DOHH2 (cell line): ENCODE data around the gene ADAT1.

Source experiments
- CTCF ChIP-seq: fragments of 200-600 bp; sonication (generic); IDR thresholded peaks from one replicate; pipeline ENCODE4 v1.5.1; 2014; ENCODE audit warnings: antibody characterized with exemption, mild to moderate bottlenecking, low read depth, low read length; ENCODE audit not compliant: poor library complexity, severe bottlenecking
- EZH2phosphoT487 ChIP-seq: fragments of 200-600 bp; sonication (generic); IDR thresholded peaks from 2 replicates; pipeline ENCODE4 v1.6.1; 2017; ENCODE audit warnings: borderline replicate concordance, mild to moderate bottlenecking, antibody characterized with exemption, low read length, moderate library complexity, mixed read lengths

- no peak for TF ChIP-seq CTCF
- TF ChIP-seq EZH2phosphoT487 = no peak
Observed at GRCh38 chr16:75626806-75627205, 3.7 kb upstream of the ADAT1 start.
